Smooth muscle cell (in vitro differentiated cells): ENCODE results near the gene AMOTL2. TPM values are rescaled to one million over a fixed set of nuclear protein-coding genes. Genes with fewer than 3 reads are reported as not detected.

Experiments used
- DNase-seq: peaks from one replicate; lab custom pipeline; 2025; ENCODE audit not compliant: unreplicated experiment; lab: John Stamatoyannopoulos, UW
- H2AFZ ChIP-seq: fragments of 200-600 bp; sonication (generic); 2 replicates; pipeline ENCODE4 v1.6.0; 2016; ENCODE audit warnings: antibody characterized with exemption, low read depth, mild to moderate bottlenecking
- H3F3A ChIP-seq: fragments of 200-600 bp; sonication (generic); 2 replicates; pipeline ENCODE4 v1.6.0; 2017; ENCODE audit warnings: antibody characterized with exemption, low read depth
- H3K27ac ChIP-seq: fragments of 200-600 bp; sonication (generic); 2 replicates; pipeline ENCODE4 v1.5.1; 2016; ENCODE audit warnings: low read depth, mild to moderate bottlenecking
- H3K27me3 ChIP-seq: fragments of 200-600 bp; sonication (generic); 2 replicates; pipeline ENCODE4 v1.6.1; 2016; ENCODE audit warnings: low read depth, mild to moderate bottlenecking
- H3K36me3 ChIP-seq: fragments of 200-600 bp; sonication (generic); 2 replicates; pipeline ENCODE4 v1.5.1; 2016; ENCODE audit warnings: low read depth
- H3K4me1 ChIP-seq: fragments of 200-600 bp; sonication (generic); 2 replicates; pipeline ENCODE4 v1.5.1; 2016; ENCODE audit warnings: low read depth
- H3K4me2 ChIP-seq: fragments of 200-600 bp; sonication (generic); 2 replicates; pipeline ENCODE4 v1.6.0; 2016; ENCODE audit warnings: mild to moderate bottlenecking
- H3K4me3 ChIP-seq: fragments of 200-600 bp; sonication (generic); 2 replicates; pipeline ENCODE4 v1.5.1; 2016; ENCODE audit warnings: mild to moderate bottlenecking
- H3K79me2 ChIP-seq: fragments of 200-600 bp; sonication (generic); 2 replicates; pipeline ENCODE4 v1.6.0; 2016; ENCODE audit warnings: low read depth, mild to moderate bottlenecking
- H3K9ac ChIP-seq: fragments of 200-600 bp; sonication (generic); 2 replicates; pipeline ENCODE4 v1.6.0; 2016; ENCODE audit warnings: low read depth
- H3K9me3 ChIP-seq: fragments of 200-600 bp; sonication (generic); replicated peaks from 2 replicates; pipeline ENCODE4 v1.5.1; 2016; ENCODE audit warnings: low read depth
- H4K20me1 ChIP-seq: fragments of 200-600 bp; sonication (generic); 2 replicates; pipeline ENCODE4 v1.6.0; 2016; ENCODE audit warnings: low read depth
- WGBS: methylation state at CpG from one replicate; pipeline ENCODE4 v1.1.7; 2016; ENCODE audit warnings: low lambda C conversion rate; 5-methylcytosine and 5-hydroxymethylcytosine counted together
- polyA plus RNA-seq: library from polyadenylated mRNA; unstranded; fragments of >200 nt; fragmentation: Nextera tagmentation; extraction: Ambion mirVana; gene quantifications from 2 replicates; pipeline ENCODE4 v1.2.1, GENCODE V29; 2016
- total RNA-seq: library from RNA; depleted of rRNA; stranded (reverse); fragments of >200 nt; gene quantifications from 2 replicates; pipeline ENCODE4 v1.2.3, GENCODE V29; 2014
- TF ChIP-seq, protein P1 (sequence below): fragments of 200-600 bp; sonication (generic); IDR thresholded peaks from 2 replicates; pipeline ENCODE4 v1.5.1; 2017; ENCODE audit warnings: borderline replicate concordance, mild to moderate bottlenecking, antibody characterized with exemption; ENCODE audit not compliant: insufficient read depth, poor library complexity, severe bottlenecking

AMOTL2 gene
- total and polyA plus RNA-seq, 2 experiments from 2014 or later, result 109 to 114 TPM

GRCh38 chr3:134406331-134407238 lies 32.3 kb upstream of the AMOTL2 start:
- TF ChIP-seq, protein P1, sequence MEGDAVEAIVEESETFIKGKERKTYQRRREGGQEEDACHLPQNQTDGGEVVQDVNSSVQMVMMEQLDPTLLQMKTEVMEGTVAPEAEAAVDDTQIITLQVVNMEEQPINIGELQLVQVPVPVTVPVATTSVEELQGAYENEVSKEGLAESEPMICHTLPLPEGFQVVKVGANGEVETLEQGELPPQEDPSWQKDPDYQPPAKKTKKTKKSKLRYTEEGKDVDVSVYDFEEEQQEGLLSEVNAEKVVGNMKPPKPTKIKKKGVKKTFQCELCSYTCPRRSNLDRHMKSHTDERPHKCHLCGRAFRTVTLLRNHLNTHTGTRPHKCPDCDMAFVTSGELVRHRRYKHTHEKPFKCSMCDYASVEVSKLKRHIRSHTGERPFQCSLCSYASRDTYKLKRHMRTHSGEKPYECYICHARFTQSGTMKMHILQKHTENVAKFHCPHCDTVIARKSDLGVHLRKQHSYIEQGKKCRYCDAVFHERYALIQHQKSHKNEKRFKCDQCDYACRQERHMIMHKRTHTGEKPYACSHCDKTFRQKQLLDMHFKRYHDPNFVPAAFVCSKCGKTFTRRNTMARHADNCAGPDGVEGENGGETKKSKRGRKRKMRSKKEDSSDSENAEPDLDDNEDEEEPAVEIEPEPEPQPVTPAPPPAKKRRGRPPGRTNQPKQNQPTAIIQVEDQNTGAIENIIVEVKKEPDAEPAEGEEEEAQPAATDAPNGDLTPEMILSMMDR, result no peak
- Histone ChIP-seq H4K20me1 (no peaks in the 10 kb centered on the region), H3K9ac (no peak overlapping the region), H3K4me3 (peak overlapping the region; percentile 57), H3F3A (no peaks in the 10 kb centered on the region), H3K36me3 (no peaks in the 10 kb centered on the region), H3K27me3 (peaks cover 20% of the 10 kb centered on the region), H3K9me3 (no peaks in the 10 kb centered on the region), H2AFZ (peak overlapping the region; percentile 79), H3K79me2 (no peaks in the 10 kb centered on the region), H3K4me1 (peaks cover 19% of the 10 kb centered on the region), H3K27ac (no peak overlapping the region), H3K4me2 (peak overlapping the region; percentile 97)
- 3% methylated on average over 47 of the region's 64 CpGs for WGBS
- DNase-seq, result no peak

DNA sequence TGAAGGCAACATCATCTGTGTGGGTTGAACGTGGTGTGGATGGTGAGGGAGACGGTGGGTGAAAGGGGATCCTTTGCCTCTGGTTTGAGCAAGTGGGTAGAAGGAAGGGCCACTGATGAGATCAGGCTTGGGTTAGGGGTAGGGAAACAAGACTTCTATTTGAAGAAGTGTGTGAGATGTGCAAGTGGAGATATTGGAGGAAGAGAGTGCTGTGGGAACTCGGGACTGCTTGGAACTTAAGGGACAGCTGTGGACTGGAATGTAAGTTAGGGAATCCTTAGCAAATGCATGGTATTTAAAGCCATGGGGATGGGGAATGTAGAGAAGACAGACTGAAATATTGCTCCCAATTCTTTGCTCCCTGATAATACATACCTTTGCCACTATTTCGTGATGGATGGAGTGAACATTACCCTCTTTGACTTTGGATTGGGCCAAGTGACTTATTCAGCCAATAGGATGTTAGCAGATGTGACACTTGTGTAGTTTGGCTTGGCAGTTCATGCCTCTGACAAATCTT lies 30.2 kb upstream of the AMOTL2 start:
- Histone ChIP-seq H3K4me1 (peaks cover 19% of the 10 kb centered on the region), H2AFZ (no peak overlapping the region), H3K9me3 (no peaks in the 10 kb centered on the region), H3K27ac (no peak overlapping the region), H3K9ac (no peak overlapping the region), H3K36me3 (no peaks in the 10 kb centered on the region), H3F3A (no peaks in the 10 kb centered on the region), H4K20me1 (no peaks in the 10 kb centered on the region), H3K27me3 (peaks cover 16% of the 10 kb centered on the region), H3K79me2 (no peaks in the 10 kb centered on the region), H3K4me2 (no peak overlapping the region), H3K4me3 (no peak overlapping the region)
- no peak for DNase-seq
- TF ChIP-seq, protein P1, result no peak
- 95% methylated on average over 4 of the region's 4 CpGs for WGBS

GRCh38 chr3:134397755-134398154 lies 23.5 kb upstream of the AMOTL2 start:
- Histone ChIP-seq H3K36me3 (no peaks in the 10 kb centered on the region), H3F3A (no peaks in the 10 kb centered on the region), H3K27me3 (no peaks in the 10 kb centered on the region), H3K27ac (no peak overlapping the region), H2AFZ (no peak overlapping the region), H3K9ac (no peak overlapping the region), H4K20me1 (no peaks in the 10 kb centered on the region), H3K79me2 (no peaks in the 10 kb centered on the region), H3K4me3 (no peak overlapping the region), H3K4me1 (no peaks in the 10 kb centered on the region), H3K9me3 (no peaks in the 10 kb centered on the region), H3K4me2 (no peak overlapping the region)
- WGBS, result 93% methylated on average over 7 of the region's 7 CpGs
- DNase-seq, result no peak
- TF ChIP-seq, protein P1, result no peak

DNA sequence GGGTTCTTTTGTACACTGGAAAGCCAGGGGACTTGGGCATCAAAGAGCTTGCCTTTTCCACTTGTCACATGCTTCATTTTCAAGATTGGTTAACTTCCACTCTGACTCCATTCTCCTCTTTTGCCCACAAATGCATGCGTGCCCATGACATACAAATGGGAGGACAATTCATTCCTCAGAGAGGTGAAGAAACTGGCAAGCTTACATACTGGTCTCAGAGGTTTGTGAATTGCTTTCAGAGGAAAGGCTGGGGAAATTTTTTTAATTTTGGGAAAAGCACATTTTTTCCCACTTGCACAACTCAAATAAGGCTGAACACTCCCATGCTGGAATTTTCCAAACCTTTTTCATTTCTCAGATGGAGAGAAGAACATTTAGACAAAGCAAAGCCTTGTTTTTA lies 20.9 kb upstream of the AMOTL2 start:
- Histone ChIP-seq H3K79me2 (no peaks in the 10 kb centered on the region), H2AFZ (no peak overlapping the region), H3K36me3 (no peaks in the 10 kb centered on the region), H3K9me3 (peaks cover 3% of the 10 kb centered on the region), H3F3A (no peaks in the 10 kb centered on the region), H4K20me1 (no peaks in the 10 kb centered on the region), H3K4me3 (no peak overlapping the region), H3K9ac (no peak overlapping the region), H3K4me2 (no peak overlapping the region), H3K27ac (no peak overlapping the region), H3K27me3 (no peaks in the 10 kb centered on the region), H3K4me1 (no peaks in the 10 kb centered on the region)
- no peak for DNase-seq
- WGBS, result 92% methylated on average over 1 of the region's 1 CpG
- TF ChIP-seq, protein P1, result no peak
